Upper lobe of left lung (tissue), 6 donors: ENCODE measurements around the gene CCDC88A. TPM values are rescaled to one million over a fixed set of nuclear protein-coding genes. Genes with fewer than 3 reads are reported as not detected.
"Not testable (repeated sequence)": the region's sequence is repeated elsewhere in the genome, so short reads cannot be mapped to it uniquely, and the experiment has no call there.

Experiments
- ATAC-seq, 2 donors: fragments of 200-7000 bp; cut with Tn5 transposase; one replicate each; pipeline ENCODE4 v1.9.1; 2022; ENCODE audit warnings: mild to moderate bottlenecking in 2 of 2, moderate library complexity in 2 of 2; ENCODE audit not compliant: low FRiP score in 2 of 2
- DNase-seq, 2 donors: peaks; one replicate each; pipeline ENCODE4 v3.0.0-alpha.2; 2019 to 2020
- H3K27ac ChIP-seq, 4 donors: fragments of 200-600 bp; sonication (generic); one replicate each; pipeline ENCODE4 v1.5.1; 2016 to 2019
- H3K27me3 ChIP-seq, 4 donors: fragments of 200-600 bp; sonication (generic); one replicate each; pipeline ENCODE4 v1.5.1; 2017 to 2019
- H3K36me3 ChIP-seq, 4 donors: fragments of 200-600 bp; sonication (generic); one replicate each; pipeline ENCODE4 v1.5.1; 2016 to 2019
- H3K4me1 ChIP-seq, 4 donors: fragments of 200-600 bp; sonication (generic); one replicate each; pipeline ENCODE4 v1.5.1; 2018 to 2019
- H3K4me3 ChIP-seq, 4 donors: fragments of 200-600 bp; sonication (generic); one replicate each; pipeline ENCODE4 v1.5.1; 2017 to 2019; ENCODE audit warnings: mild to moderate bottlenecking in 2 of 4, moderate library complexity in 1 of 4
- H3K9me3 ChIP-seq, 4 donors: fragments of 200-600 bp; sonication (generic); one replicate each; pipeline ENCODE4 v1.5.1; 2018 to 2019
- CTCF ChIP-seq, 6 experiments: fragments of 450-650 bp in 4 of 6; fragments of 200-600 bp in 2 of 6; sonication (generic) in 2 of 6; IDR thresholded peaks; one replicate each; pipeline ENCODE4 v1.5.1; 2016 to 2019; ENCODE audit warnings: antibody characterized with exemption in 6 of 6
- EP300 ChIP-seq, 4 donors: sonication (generic); formaldehyde crosslinking; IDR thresholded peaks; one replicate each; pipeline ENCODE4 v1.5.1; 2017; ENCODE audit warnings: antibody characterized with exemption in 4 of 4, control low read depth in 2 of 4
- POLR2A ChIP-seq, 4 donors: fragments of 450-650 bp; IDR thresholded peaks; one replicate each; pipeline ENCODE4 v1.5.1; 2016 to 2017; ENCODE audit warnings: antibody characterized with exemption in 4 of 4, mild to moderate bottlenecking in 2 of 4
- POLR2AphosphoS5 ChIP-seq, 2 donors: sonication (generic); formaldehyde crosslinking; IDR thresholded peaks; one replicate each; pipeline ENCODE4 v1.5.1; 2017; ENCODE audit warnings: antibody characterized with exemption in 2 of 2
- WGBS, 2 donors: methylation state at CpG; one replicate each; pipeline ENCODE4 v1.1.5; 2017 to 2018; 5-methylcytosine and 5-hydroxymethylcytosine counted together
- total RNA-seq, 6 donors: library from RNA; depleted of rRNA in 4 of 6; stranded (reverse); fragments of >200 nt in 4 of 6; gene quantifications; one replicate each; pipeline versions ENCODE4 v1.1.0 to v1.2.1, GENCODE V29; 2016 to 2021
- donor health status: DM: no; HTN: no; CAD: no; lungs with moderate emphysema.
- donor health status: DM: no; HTN: yes; CAD: no; lungs with severe emphysema.

Gene CCDC88A
- total RNA-seq, 6 donors from 2014 or later: 66.7 to 128 (median 91.2) TPM

DNA sequence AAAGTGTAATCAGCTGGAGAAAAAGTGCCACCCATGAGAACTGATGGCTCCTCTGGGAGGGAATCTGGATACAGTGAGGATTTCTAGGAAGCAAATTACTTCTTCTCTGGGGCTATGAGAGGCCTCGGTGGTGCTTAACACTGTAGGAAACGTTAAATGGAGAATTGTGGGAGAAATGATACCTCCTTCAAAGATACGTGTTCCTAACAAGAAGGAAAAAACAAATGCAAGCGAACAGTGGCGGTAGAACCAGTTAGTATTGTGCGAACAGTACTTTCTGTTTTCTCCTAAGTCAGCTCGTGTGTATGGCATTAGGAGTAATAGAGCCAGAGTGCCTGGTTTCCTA is 150.0 kb downstream of the CCDC88A start:
- 41 to 48% methylated on average over 7 of the region's 7 CpGs for WGBS, 2 donors
- DNase-seq: no peak
- Histone ChIP-seq H3K9me3 (no peaks in the 10 kb centered on the region), H3K27me3 (no peaks in the 10 kb centered on the region), H3K4me1 (peaks cover 11 to 18% (median 14%) of the 10 kb centered on the region in 4 donors), H3K4me3 (peak overlapping the region; percentile 61 to 83 (median 70)), H3K36me3 (peaks cover 0 to 15% (median 7%) of the 10 kb centered on the region in 4 donors), H3K27ac (peak overlapping the region; percentile 87 to 93 (median 89))
- TF ChIP-seq EP300 (IDR thresholded peaks at IDR 0.05): no peak
- TF ChIP-seq POLR2A (IDR thresholded peaks at IDR 0.05): no peak
- TF ChIP-seq CTCF (IDR thresholded peaks at IDR 0.05): no peak
- TF ChIP-seq POLR2AphosphoS5 (IDR thresholded peaks at IDR 0.05): no peak
- ATAC-seq: peak in 1 of 2 donors; percentile 10

- no peaks in the 10 kb centered on the region for H3K9me3 ChIP-seq
- no peaks in the 10 kb centered on the region for H3K27me3 ChIP-seq
- ATAC-seq (peak; percentile 99 to 100), DNase-seq (peak; percentile 98 to 99)
- TF ChIP-seq CTCF (IDR thresholded peaks at IDR 0.05) (peak in 4 of 6 experiments; percentile 15 to 23 (median 21)), EP300 (IDR thresholded peaks at IDR 0.05) (peak in 1 of 4 donors; percentile 27), POLR2A (IDR thresholded peaks at IDR 0.05) (peak in 2 of 4 donors; percentile 70 to 74), POLR2AphosphoS5 (IDR thresholded peaks at IDR 0.05) (peak; percentile 84 to 89)
- peak within 1 kb of the TSS; percentile 87 to 93 (median 89) for H3K27ac ChIP-seq
- H3K4me1 ChIP-seq: peaks cover 11 to 18% (median 14%) of the 10 kb centered on the region in 4 donors
- WGBS, 2 donors: 0% methylated on average over 29 to 43 of the region's 43 CpGs
- peak within 1 kb of the TSS; percentile 61 to 83 (median 70) for H3K4me3 ChIP-seq
- peaks cover 0 to 20% (median 11%) of the 10 kb centered on the region in 4 donors for H3K36me3 ChIP-seq
Measured at GRCh38 chr2:55268907-55269644, 150.6 kb downstream of the CCDC88A start, which contains the start of gene MTIF2. TSS of gene MTIF2 (minus strand) at chr2:55269231. CDS start at chr2:55263858, 5,373 bp downstream.

GRCh38 chr2:55268288-55268906 is 151.3 kb downstream of the CCDC88A start:
- Histone ChIP-seq H3K4me1 (peaks cover 11 to 18% (median 14%) of the 10 kb centered on the region in 4 donors), H3K36me3 (peaks cover 5 to 27% (median 16%) of the 10 kb centered on the region in 4 donors), H3K4me3 (peak overlapping the region; percentile 61 to 83 (median 70)), H3K27me3 (no peaks in the 10 kb centered on the region), H3K27ac (peak overlapping the region; percentile 87 to 93 (median 89)), H3K9me3 (no peaks in the 10 kb centered on the region)
- WGBS, 2 donors: 17% methylated on average over 13 of the region's 13 CpGs
- no peak for DNase-seq
- ATAC-seq: peak in 1 of 2 donors; percentile 1
- TF ChIP-seq CTCF (IDR thresholded peaks at IDR 0.05) (peak in 1 of 6 experiments; percentile 10), POLR2A (IDR thresholded peaks at IDR 0.05) (no peak), POLR2AphosphoS5 (IDR thresholded peaks at IDR 0.05) (no peak), EP300 (IDR thresholded peaks at IDR 0.05) (no peak)

DNA sequence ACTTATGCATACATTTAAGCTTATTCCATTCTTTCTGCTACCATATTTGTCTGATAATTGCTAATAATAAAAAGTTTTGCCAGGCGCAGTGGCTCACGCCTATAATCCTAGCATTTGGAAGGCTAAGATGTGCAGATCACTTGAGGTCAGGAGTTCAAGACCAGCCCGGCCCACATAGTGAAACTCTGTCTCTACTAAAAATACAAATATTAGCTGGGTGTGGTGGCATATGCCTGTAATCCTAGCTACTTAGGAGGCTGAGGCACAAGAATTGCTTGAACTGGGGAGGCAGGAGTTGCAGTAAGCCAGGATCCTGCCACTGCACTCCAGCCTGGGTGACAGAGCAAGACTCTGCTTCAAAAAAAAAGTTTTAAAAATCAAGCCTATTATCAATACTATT is 160.1 kb downstream of the CCDC88A start:
- ATAC-seq, H3K9me3 ChIP-seq, H3K27ac ChIP-seq, H3K27me3 ChIP-seq, DNase-seq, H3K4me1 ChIP-seq, H3K4me3 ChIP-seq: not testable (repeated sequence)
- H3K36me3 ChIP-seq: peaks cover 16 to 86% (median 44%) of the 10 kb centered on the region in 4 donors
- 94 to 95% methylated on average over 3 of the region's 3 CpGs for WGBS, 2 donors

GRCh38 chr2:55252832-55253231 is 166.8 kb downstream of the CCDC88A start:
- Histone ChIP-seq H3K9me3 (no peaks in the 10 kb centered on the region), H3K36me3 (peaks cover 10 to 74% (median 24%) of the 10 kb centered on the region in 4 donors), H3K27ac (no peak overlapping the region), H3K27me3 (no peaks in the 10 kb centered on the region), H3K4me1 (no peaks in the 10 kb centered on the region), H3K4me3 (no peak overlapping the region)
- ATAC-seq (no peak), DNase-seq (no peak)
- 84 to 90% methylated on average over 3 of the region's 3 CpGs for WGBS, 2 donors
- no peak for TF ChIP-seq POLR2AphosphoS5 (IDR thresholded peaks at IDR 0.05)
- TF ChIP-seq POLR2A (IDR thresholded peaks at IDR 0.05): no peak
- no peak for TF ChIP-seq CTCF (IDR thresholded peaks at IDR 0.05)
- TF ChIP-seq EP300 (IDR thresholded peaks at IDR 0.05): no peak
